GM20000 (cell line): Measurements from ENCODE around the gene SPATA2.

Experiments
- DNase-seq: peaks from one replicate; pipeline ENCODE4 v3.0.0; 2012; ENCODE audit warnings: low spot score
- CTCF ChIP-seq: IDR thresholded peaks from 2 replicates; pipeline ENCODE4 v1.5.1; 2012; ENCODE audit warnings: mild to moderate bottlenecking, control low read depth; ENCODE audit errors: extremely low read depth, missing control alignments

SPATA2 gene

GRCh38 chr20:49890471-49891361, 24.6 kb downstream of the SPATA2 start:
- no peak for DNase-seq
- TF ChIP-seq CTCF, result no peak

GRCh38 chr20:49889935-49890333, 25.4 kb downstream of the SPATA2 start:
- no peak for TF ChIP-seq CTCF
- DNase-seq, result no peak

GRCh38 chr20:49889001-49889934, 26.1 kb downstream of the SPATA2 start:
- TF ChIP-seq CTCF, result no peak
- no peak for DNase-seq

GRCh38 chr20:49888212-49889000, 26.9 kb downstream of the SPATA2 start:
- DNase-seq, result peak; percentile 84
- peak; percentile 75 for TF ChIP-seq CTCF

- peak; percentile 33 for DNase-seq
- TF ChIP-seq CTCF, result no peak
Measured at GRCh38 chr20:49887251-49888211, 27.8 kb downstream of the SPATA2 start.

- DNase-seq, result no peak
- no peak for TF ChIP-seq CTCF
Measured at GRCh38 chr20:49886571-49887213, 28.6 kb downstream of the SPATA2 start.
